HepG2 (cell line): ENCODE measurements around the gene CTRL. TPM values are rescaled to one million over a fixed set of nuclear protein-coding genes. Genes with fewer than 3 reads are reported as not detected.
A peak's percentile ranks its signal among the peaks of the same experiment; 100 is the strongest.

ENCODE experiments used
- ATM ChIP-seq: fragments of 450-650 bp; IDR thresholded peaks from 2 replicates; pipeline ENCODE4 v1.7.1; 2017; ENCODE audit warnings: mild to moderate bottlenecking, borderline replicate concordance
- ATRX ChIP-seq: sonication (generic); formaldehyde crosslinking; IDR thresholded peaks from 2 replicates; pipeline ENCODE4 v1.4.0; 2020; ENCODE audit warnings: missing genetic modification reagents, borderline replicate concordance
- GATAD2A ChIP-seq: IDR thresholded peaks from 2 replicates; pipeline ENCODE4 v1.6.1; 2016
- HNRNPLL ChIP-seq: fragments of 200-400 bp; formaldehyde crosslinking; IDR thresholded peaks from 2 replicates; pipeline ENCODE4 v1.6.1; 2017; ENCODE audit warnings: mild to moderate bottlenecking, low read depth, low read length; ENCODE audit not compliant: poor library complexity, severe bottlenecking
- KLF13 ChIP-seq: sonication (generic); formaldehyde crosslinking; IDR thresholded peaks from 2 replicates; pipeline ENCODE4 v1.4.0; 2020; ENCODE audit warnings: mild to moderate bottlenecking, missing genetic modification reagents
- SOX6 ChIP-seq, 2 experiments: fragments of 450-650 bp in 1 of 2; sonication (generic) in 1 of 2; formaldehyde crosslinking in 1 of 2; IDR thresholded peaks; 2 replicates each; pipeline versions ENCODE4 v1.4.0 to v1.6.1; 2017 to 2020; ENCODE audit warnings: antibody characterized with exemption in 1 of 2, mild to moderate bottlenecking in 1 of 2, missing genetic modification reagents in 1 of 2
- YY1 ChIP-seq: IDR thresholded peaks from 2 replicates; pipeline ENCODE4 v1.6.1; 2011; ENCODE audit warnings: low read length, low read depth, moderate library complexity, mild to moderate bottlenecking; ENCODE audit not compliant: insufficient read depth, insufficient replicate concordance
- ZFP37 ChIP-seq: sonication (generic); formaldehyde crosslinking; IDR thresholded peaks from 2 replicates; pipeline ENCODE4 v1.4.0; 2020; ENCODE audit warnings: missing genetic modification reagents, borderline replicate concordance
- ZFYVE20 ChIP-seq: sonication (generic); formaldehyde crosslinking; IDR thresholded peaks from 2 replicates; pipeline ENCODE4 v1.8.0; 2023; ENCODE audit warnings: low read depth, mild to moderate bottlenecking, moderate library complexity, missing genetic modification reagents, borderline replicate concordance
- ZNF557 ChIP-seq: sonication (generic); formaldehyde crosslinking; IDR thresholded peaks from 2 replicates; pipeline ENCODE4 v1.4.0; 2020; ENCODE audit warnings: missing genetic modification reagents
- ZNF660 ChIP-seq: sonication (generic); formaldehyde crosslinking; IDR thresholded peaks from 2 replicates; pipeline ENCODE4 v1.5.1; 2020; ENCODE audit warnings: mild to moderate bottlenecking, low read depth, missing genetic modification reagents, borderline replicate concordance
- ZNF83 ChIP-seq: sonication (generic); formaldehyde crosslinking; IDR thresholded peaks from 2 replicates; pipeline ENCODE4 v1.4.0; 2020; ENCODE audit warnings: missing genetic modification reagents, mild to moderate bottlenecking, borderline replicate concordance
- ZSCAN12 ChIP-seq: sonication (generic); formaldehyde crosslinking; IDR thresholded peaks from 2 replicates; pipeline ENCODE4 v1.9.0; 2021; ENCODE audit warnings: mild to moderate bottlenecking, missing genetic modification reagents
- polyA plus RNA-seq, 8 experiments: library from polyadenylated mRNA; depleted of rRNA in 3 of 8; stranded (reverse) in 7 of 8; unstranded in 1 of 8; fragments of >200 nt; fragmentation: Illumina TruSeq in 4 of 8; extraction: Trizol in 4 of 8; gene quantifications; 2 replicates each; pipeline versions ENCODE4 v1.2.1 to v1.2.3, GENCODE V29; 2011 to 2016; ENCODE audit warnings: low read depth in 4 of 8, missing spikeins in 1 of 8, mixed read lengths in 1 of 8; ENCODE audit not compliant: insufficient read depth in 1 of 8
- total RNA-seq, 5 experiments: library from RNA; depleted of rRNA; stranded (reverse); fragments of >200 nt; fragmentation: Illumina TruSeq; extraction: Trizol; gene quantifications; 2 replicates each; pipeline ENCODE4 v1.2.3, GENCODE V29; 2016; ENCODE audit warnings: low read depth in 1 of 5
- TF ChIP-seq, protein P1 (sequence below), 2 experiments: fragments of 450-650 bp in 1 of 2; sonication (generic) in 1 of 2; formaldehyde crosslinking in 1 of 2; IDR thresholded peaks; 2 replicates each; pipeline versions ENCODE4 v1.6.1 to v1.8.0; 2016 to 2022; ENCODE audit warnings: antibody characterized with exemption in 1 of 2, mild to moderate bottlenecking in 1 of 2, missing genetic modification reagents in 1 of 2
- TF ChIP-seq, protein P2 (sequence below): sonication (generic); formaldehyde crosslinking; IDR thresholded peaks from 2 replicates; pipeline ENCODE4 v1.8.1; 2023; ENCODE audit warnings: mild to moderate bottlenecking, inconsistent platforms, moderate library complexity, missing genetic modification reagents, borderline replicate concordance
- TF ChIP-seq, protein P3 (sequence below): sonication (generic); formaldehyde crosslinking; IDR thresholded peaks from 2 replicates; pipeline ENCODE4 v1.4.0; 2020; ENCODE audit warnings: mild to moderate bottlenecking, missing genetic modification reagents
- TF ChIP-seq, protein P4 (sequence below): sonication (generic); formaldehyde crosslinking; IDR thresholded peaks from 2 replicates; pipeline ENCODE4 v1.4.0; 2020; ENCODE audit warnings: missing genetic modification reagents

CTRL gene
- total and polyA plus RNA-seq, 2 of the 13 experiments (the other 11 are each of a cell fraction or from before 2014, with no cell fraction given): 1.9 to 2.7 TPM

DNA sequence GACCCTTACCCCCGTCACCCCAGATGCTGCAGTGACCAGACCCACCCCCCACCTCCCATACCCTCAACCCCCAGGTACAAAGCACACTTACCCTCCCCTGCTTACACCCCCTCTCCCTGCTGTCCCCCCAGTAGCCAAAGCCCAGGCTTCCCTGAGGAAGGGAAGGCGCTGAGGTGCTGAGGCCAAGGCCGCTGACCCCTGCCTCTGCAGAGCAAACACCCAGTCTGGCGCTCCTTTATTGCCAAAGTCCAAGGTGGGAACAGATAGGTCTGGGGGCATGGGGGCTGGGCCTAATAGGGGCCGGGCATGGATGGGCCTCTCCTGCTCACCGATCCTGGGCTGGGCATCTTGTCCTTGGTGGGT, 11.6 kb upstream of the CTRL start (continued):
- TF ChIP-seq, protein P1, sequence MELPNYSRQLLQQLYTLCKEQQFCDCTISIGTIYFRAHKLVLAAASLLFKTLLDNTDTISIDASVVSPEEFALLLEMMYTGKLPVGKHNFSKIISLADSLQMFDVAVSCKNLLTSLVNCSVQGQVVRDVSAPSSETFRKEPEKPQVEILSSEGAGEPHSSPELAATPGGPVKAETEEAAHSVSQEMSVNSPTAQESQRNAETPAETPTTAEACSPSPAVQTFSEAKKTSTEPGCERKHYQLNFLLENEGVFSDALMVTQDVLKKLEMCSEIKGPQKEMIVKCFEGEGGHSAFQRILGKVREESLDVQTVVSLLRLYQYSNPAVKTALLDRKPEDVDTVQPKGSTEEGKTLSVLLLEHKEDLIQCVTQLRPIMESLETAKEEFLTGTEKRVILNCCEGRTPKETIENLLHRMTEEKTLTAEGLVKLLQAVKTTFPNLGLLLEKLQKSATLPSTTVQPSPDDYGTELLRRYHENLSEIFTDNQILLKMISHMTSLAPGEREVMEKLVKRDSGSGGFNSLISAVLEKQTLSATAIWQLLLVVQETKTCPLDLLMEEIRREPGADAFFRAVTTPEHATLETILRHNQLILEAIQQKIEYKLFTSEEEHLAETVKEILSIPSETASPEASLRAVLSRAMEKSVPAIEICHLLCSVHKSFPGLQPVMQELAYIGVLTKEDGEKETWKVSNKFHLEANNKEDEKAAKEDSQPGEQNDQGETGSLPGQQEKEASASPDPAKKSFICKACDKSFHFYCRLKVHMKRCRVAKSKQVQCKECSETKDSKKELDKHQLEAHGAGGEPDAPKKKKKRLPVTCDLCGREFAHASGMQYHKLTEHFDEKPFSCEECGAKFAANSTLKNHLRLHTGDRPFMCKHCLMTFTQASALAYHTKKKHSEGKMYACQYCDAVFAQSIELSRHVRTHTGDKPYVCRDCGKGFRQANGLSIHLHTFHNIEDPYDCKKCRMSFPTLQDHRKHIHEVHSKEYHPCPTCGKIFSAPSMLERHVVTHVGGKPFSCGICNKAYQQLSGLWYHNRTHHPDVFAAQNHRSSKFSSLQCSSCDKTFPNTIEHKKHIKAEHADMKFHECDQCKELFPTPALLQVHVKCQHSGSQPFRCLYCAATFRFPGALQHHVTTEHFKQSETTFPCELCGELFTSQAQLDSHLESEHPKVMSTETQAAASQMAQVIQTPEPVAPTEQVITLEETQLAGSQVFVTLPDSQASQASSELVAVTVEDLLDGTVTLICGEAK (IDR thresholded peaks at IDR 0.05): no peak
- TF ChIP-seq, protein P1 (CRISPR knock-in tag; IDR thresholded peaks at IDR 0.05): no peak
- TF ChIP-seq ZNF660 (CRISPR knock-in tag): no peak
- TF ChIP-seq ZFP37: no peak
- TF ChIP-seq, protein P2, sequence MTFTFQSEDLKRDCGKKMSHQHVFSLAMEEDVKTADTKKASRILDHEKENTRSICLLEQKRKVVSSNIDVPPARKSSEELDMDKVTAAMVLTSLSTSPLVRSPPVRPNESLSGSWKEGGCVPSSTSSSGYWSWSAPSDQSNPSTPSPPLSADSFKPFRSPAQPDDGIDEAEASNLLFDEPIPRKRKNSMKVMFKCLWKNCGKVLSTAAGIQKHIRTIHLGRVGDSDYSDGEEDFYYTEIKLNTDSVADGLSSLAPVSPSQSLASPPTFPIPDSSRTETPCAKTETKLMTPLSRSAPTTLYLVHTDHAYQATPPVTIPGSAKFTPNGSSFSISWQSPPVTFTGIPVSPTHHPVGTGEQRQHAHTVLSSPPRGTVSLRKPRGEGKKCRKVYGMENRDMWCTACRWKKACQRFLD (CRISPR knock-in tag): no peak; the same call in 1 of the 2 replicates
- TF ChIP-seq GATAD2A (CRISPR knock-in tag): peak; percentile 74
- no peak for TF ChIP-seq HNRNPLL
- TF ChIP-seq, protein P3, sequence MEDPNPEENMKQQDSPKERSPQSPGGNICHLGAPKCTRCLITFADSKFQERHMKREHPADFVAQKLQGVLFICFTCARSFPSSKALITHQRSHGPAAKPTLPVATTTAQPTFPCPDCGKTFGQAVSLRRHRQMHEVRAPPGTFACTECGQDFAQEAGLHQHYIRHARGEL (CRISPR knock-in tag): peak; percentile 82; the same call in 1 of the 2 replicates
- TF ChIP-seq ZNF83: no peak
- TF ChIP-seq YY1: no peak
- TF ChIP-seq KLF13: no peak
- TF ChIP-seq ZFYVE20 (CRISPR knock-in tag): no peak
- no peak for TF ChIP-seq ATM
- TF ChIP-seq, protein P4, sequence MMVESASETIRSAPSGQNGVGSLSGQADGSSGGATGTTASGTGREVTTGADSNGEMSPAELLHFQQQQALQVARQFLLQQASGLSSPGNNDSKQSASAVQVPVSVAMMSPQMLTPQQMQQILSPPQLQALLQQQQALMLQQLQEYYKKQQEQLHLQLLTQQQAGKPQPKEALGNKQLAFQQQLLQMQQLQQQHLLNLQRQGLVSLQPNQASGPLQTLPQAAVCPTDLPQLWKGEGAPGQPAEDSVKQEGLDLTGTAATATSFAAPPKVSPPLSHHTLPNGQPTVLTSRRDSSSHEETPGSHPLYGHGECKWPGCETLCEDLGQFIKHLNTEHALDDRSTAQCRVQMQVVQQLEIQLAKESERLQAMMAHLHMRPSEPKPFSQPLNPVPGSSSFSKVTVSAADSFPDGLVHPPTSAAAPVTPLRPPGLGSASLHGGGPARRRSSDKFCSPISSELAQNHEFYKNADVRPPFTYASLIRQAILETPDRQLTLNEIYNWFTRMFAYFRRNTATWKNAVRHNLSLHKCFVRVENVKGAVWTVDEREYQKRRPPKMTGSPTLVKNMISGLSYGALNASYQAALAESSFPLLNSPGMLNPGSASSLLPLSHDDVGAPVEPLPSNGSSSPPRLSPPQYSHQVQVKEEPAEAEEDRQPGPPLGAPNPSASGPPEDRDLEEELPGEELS (CRISPR knock-in tag): no peak
- TF ChIP-seq SOX6 (IDR thresholded peaks at IDR 0.05): no peak
- TF ChIP-seq SOX6 (CRISPR knock-in tag; IDR thresholded peaks at IDR 0.05): peak; percentile 75
- no peak for TF ChIP-seq ZNF557 (CRISPR knock-in tag)
- TF ChIP-seq ATRX (CRISPR knock-in tag): no peak
- no peak for TF ChIP-seq ZSCAN12 (CRISPR knock-in tag)
